ENCODE results near the gene OR2B3.
"Not testable (repeated sequence)": the region's sequence is repeated elsewhere in the genome, so short reads cannot be mapped to it uniquely, and the experiment has no call there.

The OR2B3 gene

GRCh38 chr6:29087213-29087612 is at the start of gene OR2B3:
Gene OR2B3, minus strand, starts transcription at chr6:29087313. Its CDS starts 65 bp downstream, at chr6:29087248.
- FAIRE-seq (no peak), DNase-seq (ENCODE audit: insufficient read length, low spot score) (no peak)

GRCh38 chr6:29131691-29132090 is 44.6 kb upstream of the OR2B3 start:
- no peak for FAIRE-seq

GRCh38 chr6:29130644-29131043 is 43.5 kb upstream of the OR2B3 start:
- DNase-seq (ENCODE audit: insufficient read length, low spot score) = no peak
- no peak for FAIRE-seq

More at GRCh38 chr6:29131691-29132090, 44.6 kb upstream of the OR2B3 start:
- DNase-seq (ENCODE audit: insufficient read length, low spot score) = no peak

GRCh38 chr6:29129326-29130012 is 42.4 kb upstream of the OR2B3 start:
- no peak for DNase-seq (ENCODE audit: insufficient read length, low spot score)
- FAIRE-seq = no peak

GRCh38 chr6:29114964-29115363 is 27.9 kb upstream of the OR2B3 start:
- not testable (repeated sequence) for FAIRE-seq; DNase-seq (ENCODE audit: insufficient read length, low spot score)

GRCh38 chr6:29112135-29112534 is 25.0 kb upstream of the OR2B3 start:
- FAIRE-seq (no peak), DNase-seq (ENCODE audit: insufficient read length, low spot score) (no peak)

GRCh38 chr6:29107758-29108157 is 20.6 kb upstream of the OR2B3 start, which contains the start of gene OR2J3:
Gene OR2J3, plus strand, starts transcription at chr6:29108058. Its CDS starts 3,833 bp downstream, at chr6:29111891.
- FAIRE-seq = no peak
- DNase-seq (ENCODE audit: insufficient read length, low spot score) = no peak

GRCh38 chr6:29099190-29099589 is 12.1 kb upstream of the OR2B3 start, which contains the start of gene OR2J1:
Gene OR2J1, plus strand, starts transcription at chr6:29099490. Its CDS starts 1,453 bp downstream, at chr6:29100943.
- DNase-seq (ENCODE audit: insufficient read length, low spot score) = no peak
- FAIRE-seq = no peak

GRCh38 chr6:29097803-29098202 is 10.7 kb upstream of the OR2B3 start:
- DNase-seq (ENCODE audit: insufficient read length, low spot score) (no peak), FAIRE-seq (no peak)

- DNase-seq (ENCODE audit: insufficient read length, low spot score) = no peak
- no peak for FAIRE-seq
Observed at GRCh38 chr6:29092957-29093356, 5.8 kb upstream of the OR2B3 start.

- FAIRE-seq = no peak
- no peak for DNase-seq (ENCODE audit: insufficient read length, low spot score)
Observed at GRCh38 chr6:29082457-29082856, 4.7 kb downstream of the OR2B3 start.

GRCh38 chr6:29081312-29081711 is 5.8 kb downstream of the OR2B3 start:
- DNase-seq (ENCODE audit: insufficient read length, low spot score) (no peak), FAIRE-seq (no peak)

GRCh38 chr6:29079203-29079602 is 7.9 kb downstream of the OR2B3 start:
- FAIRE-seq (no peak), DNase-seq (ENCODE audit: insufficient read length, low spot score) (no peak)

GRCh38 chr6:29071831-29072723 is 15.0 kb downstream of the OR2B3 start:
- DNase-seq (ENCODE audit: insufficient read length, low spot score) = peak; percentile 12
- FAIRE-seq = no peak

- FAIRE-seq = no peak
- DNase-seq (ENCODE audit: insufficient read length, low spot score) = no peak
Observed at GRCh38 chr6:29051680-29052079, 35.4 kb downstream of the OR2B3 start.

- FAIRE-seq (no peak), DNase-seq (ENCODE audit: insufficient read length, low spot score) (no peak)
Observed at GRCh38 chr6:29045075-29045474, 42.0 kb downstream of the OR2B3 start, which contains the start of gene OR2W1. Gene OR2W1, minus strand, starts transcription at chr6:29045175. Its CDS starts 0 bp downstream, at chr6:29045175.

Measured in GM19239 (cell line).